HG03469 (cell line): Measurements from ENCODE around the gene FAM25A.
"Not testable (repeated sequence)": the region's sequence is repeated elsewhere in the genome, so short reads cannot be mapped to it uniquely, and the experiment has no call there.

Experiments
- ATAC-seq: cut with Tn5 transposase; IDR thresholded peaks from one replicate; pipeline ENCODE4 v1.9.1; 2021; ENCODE audit warnings: mild to moderate bottlenecking, moderate library complexity, moderate number of reproducible peaks; ENCODE audit not compliant: unreplicated experiment

FAM25A gene

GRCh38 chr10:87009134-87009696 is 10.9 kb upstream of the FAM25A start:
- ATAC-seq = not testable (repeated sequence)

DNA sequence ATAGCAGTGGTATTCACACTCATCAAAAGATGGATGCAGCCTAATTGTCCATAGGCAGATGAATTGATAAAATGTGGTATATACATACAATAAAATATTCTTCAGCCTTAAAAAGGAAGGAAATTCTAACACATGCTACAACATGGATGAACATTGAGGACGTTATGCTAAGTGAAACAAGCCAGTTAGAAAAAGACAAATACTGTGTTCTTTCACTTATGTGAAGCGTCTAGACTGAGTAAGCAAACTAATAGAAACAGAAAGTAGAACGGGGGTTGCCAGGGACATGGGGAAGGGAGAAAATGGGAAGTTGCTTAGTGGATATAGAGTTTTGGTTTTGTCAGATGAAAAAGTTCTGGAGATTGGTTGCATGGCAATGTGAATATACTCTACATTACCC is 6.6 kb upstream of the FAM25A start:
- ATAC-seq = not testable (repeated sequence)

- not testable (repeated sequence) for ATAC-seq
Observed at GRCh38 chr10:87014986-87015716, 4.9 kb upstream of the FAM25A start.

DNA sequence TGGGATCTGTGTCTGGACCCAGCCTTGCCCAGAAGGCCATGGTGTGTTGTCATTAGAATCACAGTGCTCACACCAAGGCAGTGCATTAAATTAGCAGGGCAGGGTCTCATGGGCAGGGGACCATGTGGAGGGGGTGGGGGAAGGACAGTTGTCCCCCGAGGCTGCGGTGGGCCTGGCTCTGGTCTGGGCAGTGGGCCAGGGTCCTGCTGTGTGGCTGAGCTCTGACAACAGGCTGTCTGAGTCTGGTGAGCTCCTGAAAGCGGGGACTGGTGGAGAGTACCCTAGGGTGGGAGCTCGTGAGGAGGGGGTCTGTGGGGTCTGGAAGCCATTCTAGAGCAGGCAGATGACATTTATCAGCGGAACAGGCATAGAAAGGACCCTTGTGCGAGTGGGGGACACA is 2.0 kb upstream of the FAM25A start:
- not testable (repeated sequence) for ATAC-seq

DNA sequence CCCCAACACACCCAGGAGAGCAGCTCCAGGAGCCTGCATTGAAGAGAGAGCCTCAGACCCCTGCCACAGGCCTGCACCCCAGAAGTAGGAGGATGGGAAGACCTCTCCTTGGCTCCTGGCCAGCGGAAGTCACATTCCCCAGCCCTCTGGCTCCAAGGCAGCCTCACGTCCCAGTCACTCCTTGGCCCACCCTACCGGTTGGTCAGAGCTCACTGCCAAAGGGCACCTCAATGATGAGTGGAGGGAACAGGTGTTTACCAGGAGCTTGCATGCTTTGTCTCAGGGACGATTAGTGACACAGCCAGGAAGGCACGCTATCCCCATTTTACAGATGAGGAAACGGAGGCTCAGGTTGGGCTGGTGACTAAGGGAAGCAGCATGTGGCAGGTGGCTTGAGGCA is 1.0 kb upstream of the FAM25A start:
- ATAC-seq = not testable (repeated sequence)

DNA sequence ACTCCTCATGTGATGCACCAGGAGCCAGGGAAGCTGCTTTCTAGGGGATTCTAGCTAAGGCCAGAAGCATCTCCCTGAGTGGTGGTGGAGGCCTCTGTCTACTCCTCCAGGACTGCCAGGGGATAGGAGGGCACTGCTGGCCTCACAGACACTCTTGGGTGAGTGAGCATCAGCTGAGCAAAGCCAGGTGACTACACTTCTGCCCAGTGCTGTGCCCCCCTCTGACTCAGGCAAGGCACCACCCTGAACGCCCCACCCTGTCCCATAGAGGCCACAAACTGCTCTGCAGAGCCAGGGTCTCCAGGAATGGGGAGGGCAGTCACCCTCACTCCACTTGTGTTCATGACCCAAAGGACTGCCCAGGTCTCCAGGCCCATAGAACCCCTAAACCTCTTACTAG is 590 bp upstream of the FAM25A start:
- not testable (repeated sequence) for ATAC-seq

DNA sequence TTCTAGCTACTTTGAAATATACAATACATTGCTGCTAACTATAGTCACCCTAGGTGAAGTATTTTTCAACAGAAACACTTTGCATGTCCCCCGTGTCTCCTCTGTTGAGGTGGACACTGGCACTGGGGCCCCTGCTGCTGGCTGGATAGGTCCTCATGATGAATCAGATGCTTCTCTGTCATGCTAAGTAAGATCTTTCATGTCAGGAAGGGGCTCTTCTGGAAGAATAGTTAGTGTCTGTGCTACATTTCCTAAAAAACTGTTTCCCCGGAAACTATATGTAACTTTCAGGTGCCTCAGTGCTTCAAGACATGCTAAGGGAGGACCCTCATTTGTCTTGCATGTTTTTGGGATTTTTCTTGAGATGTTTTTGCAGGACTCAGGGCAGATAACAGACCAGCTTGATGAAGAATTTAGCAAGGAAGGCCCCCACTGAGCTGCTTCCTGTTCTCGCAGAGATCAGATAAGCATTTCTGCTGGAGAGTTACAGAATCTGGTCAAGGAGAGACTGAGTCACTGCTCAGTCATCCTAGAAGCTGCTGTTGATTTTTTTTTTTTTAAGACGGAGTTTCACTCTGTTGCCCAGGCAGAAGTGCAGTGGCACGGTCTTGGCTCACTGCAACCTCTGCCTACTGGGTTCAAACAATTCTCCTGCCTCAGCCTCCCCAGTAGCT is 5.3 kb downstream of the FAM25A start:
- not testable (repeated sequence) for ATAC-seq

- not testable (repeated sequence) for ATAC-seq
Observed at GRCh38 chr10:87026747-87027508, 6.8 kb downstream of the FAM25A start.

GRCh38 chr10:87030419-87030818 is 10.3 kb downstream of the FAM25A start:
- ATAC-seq = not testable (repeated sequence)

- no peak for ATAC-seq
Observed at GRCh38 chr10:87030912-87031635, 11.0 kb downstream of the FAM25A start.

GRCh38 chr10:87036623-87037022 is 16.5 kb downstream of the FAM25A start:
- ATAC-seq = no peak

DNA sequence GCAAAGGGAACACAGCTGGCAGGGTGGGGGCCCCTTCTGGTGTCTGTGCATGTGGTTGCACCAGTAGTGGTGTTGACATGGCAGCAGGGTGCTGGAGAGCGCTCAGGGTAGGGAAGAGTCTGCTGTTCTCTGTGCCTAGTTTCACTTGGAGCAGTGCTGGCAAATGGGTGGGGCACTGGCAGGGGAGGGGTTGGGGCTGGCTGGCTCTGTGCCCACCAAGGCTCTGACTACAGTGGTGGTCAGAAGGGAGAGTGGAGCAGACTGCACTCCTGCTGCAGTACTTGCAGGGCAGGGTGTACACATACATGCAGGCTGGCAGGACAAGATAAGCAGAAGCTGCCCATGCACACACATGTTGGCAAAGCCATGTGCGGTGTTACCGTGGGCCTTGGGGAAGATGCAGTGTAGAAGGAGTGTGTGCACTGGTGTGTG is 18.2 kb downstream of the FAM25A start:
- no peak for ATAC-seq

DNA sequence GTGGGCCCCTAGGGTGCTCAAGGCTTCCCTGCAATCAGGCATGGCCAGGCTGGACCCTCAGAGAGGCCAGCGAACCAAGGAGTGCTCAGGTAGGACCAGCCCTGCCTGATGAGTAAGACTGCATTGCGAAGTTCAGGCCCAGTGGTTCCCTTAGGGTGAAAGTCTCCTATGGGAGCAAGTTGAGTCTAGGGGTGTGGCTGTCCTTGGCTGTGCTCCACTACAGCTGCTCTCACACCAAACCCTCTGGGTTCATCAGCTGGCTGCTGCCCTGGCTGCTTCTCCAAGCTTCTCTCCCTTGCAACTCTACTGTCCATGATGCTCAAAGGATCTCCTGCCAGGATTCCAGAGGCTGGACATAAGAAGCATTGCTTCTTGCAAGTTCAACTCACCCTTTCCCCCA is 18.7 kb downstream of the FAM25A start:
- no peak for ATAC-seq

DNA sequence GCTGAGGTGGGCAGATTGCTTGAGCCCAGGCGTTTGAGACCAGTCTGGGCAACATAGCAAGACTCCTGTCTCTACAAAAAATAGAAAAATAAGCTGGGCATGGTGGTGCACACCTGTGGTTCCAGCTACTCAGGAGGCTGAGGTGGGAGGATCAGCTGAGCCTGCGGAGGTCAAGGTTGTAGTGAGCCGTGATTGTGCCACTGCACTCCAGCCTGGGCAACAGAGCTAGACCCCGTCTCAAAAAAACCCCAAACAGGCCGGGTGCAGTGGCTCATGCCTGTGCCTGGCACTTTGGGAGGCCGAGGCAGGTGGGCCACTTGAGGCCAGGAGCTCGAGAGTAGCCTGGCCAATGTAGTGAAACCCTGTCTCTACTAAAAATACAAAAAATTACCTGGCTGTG is 23.5 kb downstream of the FAM25A start:
- ATAC-seq = not testable (repeated sequence)

GRCh38 chr10:87045434-87045938 is 25.4 kb downstream of the FAM25A start:
- no peak for ATAC-seq

DNA sequence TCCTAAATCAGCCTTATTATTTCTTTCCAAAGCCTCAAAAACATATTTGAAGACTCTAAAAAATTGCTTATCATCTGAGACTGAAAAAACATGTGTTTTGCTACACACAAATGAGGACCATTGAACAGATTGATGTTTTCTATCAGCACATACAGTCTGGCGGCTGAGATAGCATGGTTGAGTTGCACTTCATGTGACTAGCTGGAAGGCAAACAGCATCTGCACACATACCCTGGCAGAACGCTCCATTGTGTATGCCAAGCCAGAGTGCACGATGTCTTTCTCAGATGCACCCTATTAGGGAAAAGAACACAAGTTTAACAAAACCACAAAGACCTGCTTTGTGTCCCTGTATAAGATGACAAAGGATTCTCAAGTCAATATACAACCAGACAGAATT is 33.0 kb downstream of the FAM25A start:
- no peak for ATAC-seq

GRCh38 chr10:87053577-87054181 is 33.6 kb downstream of the FAM25A start:
- ATAC-seq = no peak

DNA sequence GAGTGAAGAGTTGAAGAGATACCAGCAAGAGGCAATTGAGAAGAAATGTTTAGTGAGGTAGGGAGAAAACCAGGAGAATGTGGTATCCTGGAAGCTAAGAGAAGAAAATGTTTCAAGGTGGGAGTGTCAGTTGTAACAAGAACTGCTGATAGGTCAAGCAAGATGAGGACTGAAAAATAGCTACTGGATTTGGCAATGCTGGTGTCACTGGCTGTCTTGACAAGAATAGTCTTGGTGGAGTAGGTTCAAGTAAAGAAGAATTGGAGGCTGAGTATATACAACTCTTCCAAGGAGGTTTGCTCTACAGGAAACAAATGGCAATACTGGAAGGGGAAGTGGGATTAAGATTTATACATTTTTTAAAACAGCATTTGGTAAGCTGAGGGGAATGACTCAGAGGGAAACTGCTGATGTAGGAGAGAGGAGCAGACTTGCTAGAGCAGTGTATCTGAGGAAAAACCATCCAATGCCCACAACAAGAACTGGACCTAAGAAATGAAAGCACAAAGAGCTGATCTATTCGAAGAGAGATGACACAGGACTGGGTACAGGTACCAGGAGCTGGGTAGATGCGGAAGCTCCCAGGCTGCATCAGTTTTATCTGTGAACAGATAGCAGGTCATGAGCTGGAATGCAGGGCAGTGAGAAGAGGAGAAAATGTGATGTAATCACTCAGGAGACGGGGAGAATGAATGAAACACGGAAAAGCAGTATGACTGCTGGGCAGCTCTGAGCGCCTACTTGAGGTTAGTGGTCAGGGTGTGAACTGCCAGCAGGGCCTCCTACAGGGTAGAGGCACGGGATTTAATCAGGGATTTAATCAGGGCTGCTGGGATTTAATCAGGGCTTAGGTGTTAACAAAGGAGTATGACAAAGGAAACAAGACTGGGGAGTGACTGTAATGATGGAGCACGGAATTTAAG is 34.5 kb downstream of the FAM25A start:
- no peak for ATAC-seq

DNA sequence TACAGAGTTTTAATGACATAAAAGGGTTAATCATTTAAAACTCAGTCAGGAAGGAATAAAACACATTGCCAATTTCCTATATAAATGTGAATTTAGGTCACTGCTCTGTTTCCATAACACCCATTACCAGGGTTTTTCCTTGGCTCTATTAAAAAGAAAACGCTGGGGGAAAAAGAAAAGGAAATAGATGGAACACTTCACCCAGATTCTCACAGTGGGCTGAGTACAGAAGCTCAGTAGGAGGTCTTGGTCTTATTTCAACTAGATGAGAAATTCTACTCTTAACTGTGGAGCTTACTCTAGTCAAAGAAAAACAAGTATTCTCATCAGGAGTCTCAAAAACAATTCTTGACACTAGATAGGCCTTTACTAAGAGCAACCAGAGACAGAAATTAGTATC is 38.1 kb downstream of the FAM25A start:
- no peak for ATAC-seq
